Naive thymus-derived CD8-positive, alpha-beta T cell (primary cell): ENCODE measurements around the gene JPH3. TPM values are rescaled to one million over a fixed set of nuclear protein-coding genes. Genes with fewer than 3 reads are reported as not detected.

Experiments
- ATAC-seq, 2 donors: fragments of 150-1000 bp; cut with Tn5 transposase in 1 of 2; sonication (Bioruptor Pico), chemical (Tn5 transposase) in 1 of 2; 1 replicate in 1 of 2; 2 replicates in 1 of 2; pipeline ENCODE4 v1.10.0; 2021; ENCODE audit warnings: mild to moderate bottlenecking in 2 of 2, moderate library complexity in 2 of 2
- POLR2A ChIA-PET: fragments of 350-600 bp; sonication (Branson Sonifier 250); formaldehyde crosslinking; loops from one replicate; lab custom pipeline; 2021; ENCODE audit warnings: antibody characterized with exemption; lab: Charles Lee
- DNase-seq, 10 donors: peaks; one replicate each; pipeline versions ENCODE4 v3.0.0 to v3.0.0-alpha.2; 2020 to 2022
- H3K27ac Mint-ChIP-seq, 10 donors: one replicate each; pipeline ENCODE4 v1.8.0; 2020 to 2022; ENCODE audit warnings: mild to moderate bottlenecking in 10 of 10, mixed read lengths in 10 of 10, moderate library complexity in 4 of 10, inconsistent platforms in 1 of 10
- H3K27me3 Mint-ChIP-seq, 5 donors: one replicate each; pipeline ENCODE4 v1.8.0; 2021 to 2022; ENCODE audit warnings: mixed read lengths in 5 of 5
- H3K36me3 Mint-ChIP-seq, 3 donors: one replicate each; pipeline ENCODE4 v1.8.0; 2020 to 2022; ENCODE audit warnings: mixed read lengths in 3 of 3, mild to moderate bottlenecking in 2 of 3, inconsistent platforms in 1 of 3
- H3K4me1 Mint-ChIP-seq, 4 donors: one replicate each; pipeline ENCODE4 v1.8.0; 2021 to 2022; ENCODE audit warnings: mixed read lengths in 4 of 4
- H3K4me3 Mint-ChIP-seq, 10 donors: one replicate each; pipeline ENCODE4 v1.8.0; 2020 to 2022; ENCODE audit warnings: mild to moderate bottlenecking in 10 of 10, mixed read lengths in 10 of 10, moderate library complexity in 6 of 10, inconsistent platforms in 1 of 10
- H3K9me3 Mint-ChIP-seq, 9 donors: one replicate each; pipeline ENCODE4 v1.8.0; 2020 to 2022; ENCODE audit warnings: mixed read lengths in 9 of 9, mild to moderate bottlenecking in 3 of 9, inconsistent platforms in 1 of 9, moderate library complexity in 1 of 9
- polyA plus RNA-seq, 3 donors: library from polyadenylated mRNA; unstranded; fragments of 300-500 nt; fragmentation: Illumina TruSeq; gene quantifications; one replicate each; pipeline ENCODE4 v1.2.3, GENCODE V29; 2021
- total RNA-seq, 8 experiments: library from RNA in 2 of 8; stranded (reverse) in 2 of 8; gene quantifications; one replicate each; pipeline ENCODE4 v1.2.3 and lab custom pipeline; 2021 to 2026

Gene JPH3
- total and polyA plus RNA-seq, 5 experiments from 2014 or later = 0.08 to 0.09 TPM; not detected in 3

DNA sequence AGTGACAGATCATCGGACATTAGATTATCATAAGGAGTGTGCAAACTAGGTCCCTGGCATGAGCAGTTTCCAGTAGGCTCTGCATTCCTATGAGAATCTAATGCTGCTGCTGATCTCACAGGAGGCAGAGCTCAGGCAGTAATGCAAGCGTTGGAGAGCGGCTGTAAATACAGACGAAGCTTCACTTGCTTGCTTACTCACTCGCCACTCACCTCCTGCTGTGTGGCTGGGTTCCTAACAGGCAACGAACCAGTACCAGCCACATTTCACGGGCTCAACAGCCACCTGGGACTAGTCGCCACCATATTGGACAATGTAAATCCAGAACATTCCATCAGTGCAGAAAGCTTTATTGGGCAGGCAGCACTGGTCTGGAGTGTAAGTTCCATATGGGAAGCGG lies 7.7 kb downstream of the JPH3 start:
- POLR2A ChIA-PET = no interaction called here
- no peak for DNase-seq
- Mint-ChIP-seq H3K27ac (no peak overlapping the region), H3K9me3 (peaks cover 0 to 8% (median 0%) of the 10 kb centered on the region in 9 donors), H3K36me3 (peaks cover 0 to 9% (median 0%) of the 10 kb centered on the region in 3 donors), H3K27me3 (peaks cover 21 to 38% (median 30%) of the 10 kb centered on the region in 5 donors), H3K4me1 (peaks cover 0 to 1% (median 0%) of the 10 kb centered on the region in 4 donors), H3K4me3 (no peak overlapping the region)
- no peak for ATAC-seq

DNA sequence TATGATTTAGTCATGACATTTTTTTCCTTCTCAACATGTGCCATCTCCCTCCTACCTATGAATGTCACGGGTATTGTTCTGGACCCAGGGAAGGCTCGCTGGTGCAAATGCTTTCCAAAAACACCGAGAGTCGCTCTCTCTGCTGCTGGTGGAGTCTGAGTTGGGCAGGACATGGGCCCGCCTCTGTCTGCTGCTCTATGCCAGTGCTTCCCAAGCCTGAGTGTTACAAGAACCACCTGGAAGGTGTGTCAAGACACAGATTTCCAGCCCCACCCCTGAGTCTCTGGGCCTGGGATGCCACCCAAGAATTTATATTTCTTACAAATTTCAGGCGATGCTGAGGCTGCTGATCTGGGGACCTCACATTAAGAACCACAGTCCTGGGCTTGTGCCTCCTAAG lies 9.1 kb downstream of the JPH3 start:
- H3K27ac Mint-ChIP-seq = no peak overlapping the region
- no peak for ATAC-seq
- POLR2A ChIA-PET = no interaction called here
- no peak for DNase-seq
- no peak overlapping the region for H3K4me3 Mint-ChIP-seq
- H3K27me3 Mint-ChIP-seq = peaks cover 13 to 26% (median 23%) of the 10 kb centered on the region in 5 donors
- H3K9me3 Mint-ChIP-seq = peaks cover 0 to 8% (median 0%) of the 10 kb centered on the region in 9 donors
- peaks cover 0 to 1% (median 0%) of the 10 kb centered on the region in 4 donors for H3K4me1 Mint-ChIP-seq
- H3K36me3 Mint-ChIP-seq = peaks cover 0 to 9% (median 0%) of the 10 kb centered on the region in 3 donors

DNA sequence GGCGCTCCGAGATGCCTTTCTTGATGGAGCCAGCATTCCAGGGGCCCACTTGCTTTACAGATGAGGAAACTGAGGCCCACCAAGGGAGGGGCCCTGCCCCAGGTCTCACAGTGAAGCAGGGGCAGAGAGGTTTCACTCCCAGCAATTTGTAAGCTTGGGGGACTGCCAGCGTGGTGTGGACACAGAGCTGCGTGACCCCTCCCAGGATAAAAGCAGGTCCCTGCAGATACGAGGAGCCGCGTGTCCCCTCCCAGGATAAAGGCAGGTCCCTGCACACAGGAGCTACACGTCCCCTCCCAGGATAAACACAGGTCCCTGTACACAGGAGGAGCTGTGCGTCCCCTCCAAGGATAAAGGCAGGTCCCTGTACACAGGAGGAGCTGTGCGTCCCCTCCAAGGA lies 11.7 kb downstream of the JPH3 start:
- peaks cover 1 to 23% (median 12%) of the 10 kb centered on the region in 5 donors for H3K27me3 Mint-ChIP-seq
- ATAC-seq (no peak), DNase-seq (peak in 1 of 10 donors; percentile 60)
- H3K4me3 Mint-ChIP-seq = no peak overlapping the region
- no peaks in the 10 kb centered on the region for H3K9me3 Mint-ChIP-seq
- POLR2A ChIA-PET = no interaction called here
- H3K27ac Mint-ChIP-seq = no peak overlapping the region
- no peaks in the 10 kb centered on the region for H3K36me3 Mint-ChIP-seq
- H3K4me1 Mint-ChIP-seq = no peaks in the 10 kb centered on the region

DNA sequence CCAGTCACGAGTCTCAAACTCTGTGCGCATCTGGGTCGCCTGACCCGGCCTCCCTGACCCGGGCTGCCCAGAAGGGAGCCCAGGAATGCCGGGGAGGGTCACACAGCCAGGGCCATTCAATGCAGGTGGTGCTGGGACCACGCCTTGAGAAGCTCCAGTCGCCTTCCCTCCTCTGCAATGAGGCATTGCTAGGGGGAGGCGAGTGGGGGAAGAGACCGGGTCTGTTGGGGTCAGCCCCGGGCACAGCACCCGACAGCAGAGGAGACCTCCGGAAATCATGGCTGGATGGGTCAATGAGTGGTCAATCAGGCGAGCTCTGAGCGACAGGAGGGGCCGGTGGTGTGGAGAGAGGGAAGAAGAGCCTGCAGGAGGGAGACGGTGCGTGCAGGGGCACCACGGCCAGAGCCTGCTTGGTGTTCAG lies 13.3 kb downstream of the JPH3 start:
- peak in 1 of 10 donors; percentile 43 for DNase-seq
- Mint-ChIP-seq H3K36me3 (no peaks in the 10 kb centered on the region), H3K27ac (no peak overlapping the region), H3K27me3 (peaks cover 0 to 27% (median 18%) of the 10 kb centered on the region in 5 donors), H3K4me1 (no peaks in the 10 kb centered on the region), H3K4me3 (no peak overlapping the region), H3K9me3 (no peaks in the 10 kb centered on the region)
- ATAC-seq = no peak
- POLR2A ChIA-PET = no interaction called here

DNA sequence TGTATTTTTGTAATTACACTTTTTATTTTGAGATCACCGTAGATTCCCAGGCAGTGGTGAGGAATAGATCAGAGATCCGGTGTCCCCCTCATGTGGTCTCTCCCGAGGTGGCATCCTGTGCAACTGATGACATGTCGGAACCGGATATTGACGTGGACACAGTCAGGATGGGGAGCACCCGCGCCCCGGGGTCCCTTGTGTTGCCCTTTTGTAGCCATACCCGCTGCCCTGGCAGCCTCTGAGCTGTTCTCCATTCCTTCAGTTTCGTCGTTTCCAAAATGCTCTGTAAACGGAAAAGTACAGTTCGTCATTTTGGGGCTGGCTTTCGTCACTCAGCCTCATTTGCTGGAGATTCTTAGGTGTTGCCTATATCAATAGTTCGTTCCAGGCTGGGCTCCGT lies 14.2 kb downstream of the JPH3 start:
- Mint-ChIP-seq H3K27ac (no peak overlapping the region), H3K4me3 (no peak overlapping the region), H3K27me3 (peaks cover 0 to 27% (median 18%) of the 10 kb centered on the region in 5 donors), H3K36me3 (no peaks in the 10 kb centered on the region), H3K9me3 (no peaks in the 10 kb centered on the region), H3K4me1 (no peaks in the 10 kb centered on the region)
- peak in 1 of 10 donors; percentile 30 for DNase-seq
- POLR2A ChIA-PET = no interaction called here
- no peak for ATAC-seq

DNA sequence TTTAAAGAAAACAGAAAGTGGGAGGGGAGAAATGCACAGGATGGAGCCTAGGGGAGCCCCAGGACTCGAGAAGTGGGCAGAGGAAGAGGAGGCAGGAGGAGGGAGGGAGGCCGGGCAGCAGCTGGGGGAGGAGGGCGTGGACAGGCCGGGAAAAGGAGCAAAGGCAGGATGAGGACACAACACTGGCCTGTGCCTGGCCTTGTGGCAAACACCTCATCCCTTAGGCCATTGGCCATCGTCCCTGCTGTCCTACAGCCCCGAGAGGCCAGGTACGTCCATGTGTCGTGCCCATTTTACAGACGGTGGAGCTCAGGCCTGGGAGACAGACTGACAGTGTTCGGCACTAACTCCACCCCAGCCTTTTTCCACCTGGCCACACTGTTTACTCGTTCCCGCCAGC lies 15.9 kb downstream of the JPH3 start:
- H3K27ac Mint-ChIP-seq = no peak overlapping the region
- no peak overlapping the region for H3K4me3 Mint-ChIP-seq
- no peaks in the 10 kb centered on the region for H3K4me1 Mint-ChIP-seq
- no peaks in the 10 kb centered on the region for H3K36me3 Mint-ChIP-seq
- H3K27me3 Mint-ChIP-seq = peaks cover 0 to 27% (median 18%) of the 10 kb centered on the region in 5 donors
- POLR2A ChIA-PET = no interaction called here
- no peaks in the 10 kb centered on the region for H3K9me3 Mint-ChIP-seq
- ATAC-seq (no peak), DNase-seq (no peak)

DNA sequence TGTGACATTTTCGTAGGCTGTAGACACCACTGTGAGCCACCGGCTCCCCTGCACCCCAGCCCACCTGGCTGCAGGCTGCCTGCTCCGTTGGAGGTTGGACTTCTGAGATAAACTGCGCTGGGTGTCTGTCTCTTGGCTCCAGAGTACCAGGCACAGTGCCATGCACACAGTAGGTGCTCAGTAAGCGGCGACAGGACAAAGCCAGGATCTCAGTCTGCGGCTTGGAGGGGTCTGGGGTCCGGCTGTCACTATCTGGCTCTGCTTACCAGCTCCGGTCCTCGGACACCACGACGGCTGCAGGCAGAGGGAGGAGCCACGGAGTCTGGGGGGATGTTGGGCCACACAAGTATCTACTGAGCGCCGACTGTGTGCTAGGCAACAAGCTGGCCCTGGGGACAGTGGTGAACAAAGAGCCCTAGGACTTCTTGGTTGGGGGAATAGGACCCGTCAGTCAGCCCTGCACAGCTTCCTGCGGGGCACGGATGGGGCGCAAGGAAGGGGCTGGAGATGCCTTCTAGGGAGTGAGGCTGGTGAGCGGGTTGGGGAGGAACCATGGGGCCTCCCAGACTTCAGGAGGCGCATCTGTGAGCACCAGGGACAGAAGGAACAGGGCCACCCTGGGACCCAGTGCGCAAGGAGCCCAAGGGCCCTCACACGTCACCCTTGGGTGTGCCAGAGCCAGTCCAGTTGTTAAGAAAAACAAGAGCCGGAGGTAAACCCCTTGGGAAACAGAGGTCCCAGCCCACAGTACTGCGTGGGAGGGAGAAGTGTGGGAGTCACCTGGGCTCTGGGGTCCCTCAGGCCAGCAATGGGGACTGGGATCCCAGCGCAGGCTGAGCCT lies 17.3 kb downstream of the JPH3 start:
- Mint-ChIP-seq H3K4me1 (no peaks in the 10 kb centered on the region), H3K4me3 (no peak overlapping the region), H3K9me3 (no peaks in the 10 kb centered on the region), H3K36me3 (no peaks in the 10 kb centered on the region), H3K27me3 (peaks cover 0 to 27% (median 18%) of the 10 kb centered on the region in 5 donors), H3K27ac (peak overlapping the region in 1 of 10 donors; percentile 21)
- ATAC-seq = no peak
- POLR2A ChIA-PET = no interaction called here
- DNase-seq = peak in 1 of 10 donors; percentile 56

DNA sequence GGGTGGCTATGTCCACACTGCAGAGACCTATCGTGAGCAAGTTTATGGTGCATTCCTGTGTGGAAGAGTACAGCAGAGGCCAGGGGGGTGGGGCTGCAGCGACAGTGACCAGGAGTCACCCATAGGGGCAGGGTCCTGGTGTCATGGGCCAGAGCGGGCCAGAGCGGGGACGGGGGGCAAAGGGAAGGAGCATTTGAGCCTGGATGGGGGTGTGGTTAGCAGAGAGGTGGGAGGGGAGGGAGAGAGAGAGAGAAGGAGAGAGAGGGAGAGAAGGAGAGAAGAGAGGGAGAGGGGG lies 17.8 kb downstream of the JPH3 start:
- Mint-ChIP-seq H3K4me3 (no peak overlapping the region), H3K27ac (no peak overlapping the region), H3K36me3 (no peaks in the 10 kb centered on the region), H3K9me3 (no peaks in the 10 kb centered on the region), H3K27me3 (peaks cover 0 to 27% (median 18%) of the 10 kb centered on the region in 5 donors), H3K4me1 (no peaks in the 10 kb centered on the region)
- ATAC-seq (no peak), DNase-seq (peak in 1 of 10 donors; percentile 35)
- POLR2A ChIA-PET = no interaction called here

DNA sequence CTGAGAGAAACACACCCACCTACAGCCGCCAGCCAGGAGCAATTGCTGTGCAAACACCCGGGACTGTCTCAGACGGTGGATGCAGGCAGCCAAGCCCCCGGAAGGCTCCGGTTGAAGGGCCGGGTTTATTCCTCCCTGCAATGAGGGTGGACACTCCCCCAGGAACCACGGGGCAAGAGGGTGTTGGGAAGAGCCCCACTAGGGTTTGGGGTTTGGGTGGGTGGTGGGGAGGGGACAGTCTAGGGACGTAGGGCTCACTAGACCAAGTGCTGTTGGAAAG lies 19.2 kb downstream of the JPH3 start:
- no peaks in the 10 kb centered on the region for H3K36me3 Mint-ChIP-seq
- H3K27me3 Mint-ChIP-seq = peaks cover 0 to 25% (median 12%) of the 10 kb centered on the region in 5 donors
- H3K4me1 Mint-ChIP-seq = no peaks in the 10 kb centered on the region
- no peak overlapping the region for H3K27ac Mint-ChIP-seq
- no peak for DNase-seq
- ATAC-seq = no peak
- H3K9me3 Mint-ChIP-seq = no peaks in the 10 kb centered on the region
- POLR2A ChIA-PET = no interaction called here
- no peak overlapping the region for H3K4me3 Mint-ChIP-seq

DNA sequence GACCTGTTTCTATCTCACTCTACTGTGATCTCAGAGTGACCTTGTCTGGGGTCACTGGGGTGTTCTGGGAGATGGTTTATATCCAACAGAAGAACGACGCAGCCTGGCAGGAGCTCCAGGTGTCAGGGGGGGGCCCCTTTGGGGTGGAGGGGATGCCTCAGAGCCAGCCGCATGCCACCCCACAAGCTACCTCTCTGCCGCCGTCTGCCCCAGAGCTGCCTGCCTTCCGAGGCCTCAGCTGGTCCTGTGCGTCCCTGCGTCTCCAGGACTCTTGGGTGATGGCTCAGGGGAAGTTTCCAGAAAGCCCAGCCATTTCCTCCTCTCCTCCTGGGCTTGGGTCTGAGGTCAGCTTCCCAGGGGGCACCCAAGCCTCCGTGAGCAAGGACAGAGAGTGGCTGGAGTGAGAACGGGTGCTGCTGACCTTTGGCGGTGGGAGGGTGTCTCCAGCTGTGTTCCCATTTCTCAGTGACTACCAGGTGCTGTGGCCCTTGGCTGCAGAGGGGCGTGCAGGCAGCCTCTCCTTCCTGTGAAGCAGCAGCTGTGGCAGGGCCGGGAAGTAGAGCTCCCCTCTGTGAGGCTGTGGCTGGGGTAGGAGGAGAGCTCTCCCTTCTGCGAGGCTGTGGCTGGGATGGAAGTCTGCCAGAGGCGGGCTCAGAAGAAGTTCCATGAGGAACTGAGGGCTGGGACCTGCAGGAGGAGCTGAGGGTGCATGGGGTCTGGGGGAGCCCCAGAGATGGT lies 19.8 kb downstream of the JPH3 start:
- no peak overlapping the region for H3K4me3 Mint-ChIP-seq
- H3K27ac Mint-ChIP-seq = peak overlapping the region in 1 of 10 donors; percentile 49
- H3K4me1 Mint-ChIP-seq = no peaks in the 10 kb centered on the region
- peaks cover 0 to 22% (median 12%) of the 10 kb centered on the region in 5 donors for H3K27me3 Mint-ChIP-seq
- no peak for DNase-seq
- POLR2A ChIA-PET = no interaction called here
- ATAC-seq = no peak
- no peaks in the 10 kb centered on the region for H3K9me3 Mint-ChIP-seq
- H3K36me3 Mint-ChIP-seq = no peaks in the 10 kb centered on the region

DNA sequence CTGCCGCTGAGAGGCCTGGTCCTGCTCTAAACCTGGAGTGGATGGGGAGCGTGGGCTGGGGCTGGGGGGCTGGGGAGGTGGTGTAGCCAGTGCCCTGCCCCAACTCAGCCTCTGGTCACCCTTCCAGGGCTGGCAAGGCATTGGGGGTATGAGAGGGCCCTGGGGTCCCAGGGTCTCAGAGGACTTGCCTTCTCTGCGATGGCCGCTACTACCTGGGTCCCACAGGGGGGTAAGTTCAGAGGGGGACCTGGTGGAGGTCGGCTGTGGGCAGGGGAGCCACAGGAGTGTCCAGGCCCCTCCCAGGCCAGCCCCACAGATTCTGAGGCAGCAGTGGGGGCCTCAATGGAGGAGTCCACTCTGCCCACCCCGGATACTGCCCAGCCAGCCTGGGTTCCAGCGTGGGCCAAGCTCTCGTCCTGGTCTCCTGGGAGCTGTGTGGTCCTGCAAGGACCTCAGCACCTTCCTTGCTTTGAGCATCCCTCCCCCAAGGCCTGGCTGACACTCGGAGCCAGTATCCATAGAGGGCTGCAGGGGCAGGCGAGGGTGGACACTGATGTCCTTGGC lies 20.5 kb downstream of the JPH3 start:
- no peaks in the 10 kb centered on the region for H3K4me1 Mint-ChIP-seq
- H3K27me3 Mint-ChIP-seq = peaks cover 0 to 20% (median 5%) of the 10 kb centered on the region in 5 donors
- no peaks in the 10 kb centered on the region for H3K36me3 Mint-ChIP-seq
- POLR2A ChIA-PET = no interaction called here
- H3K27ac Mint-ChIP-seq = no peak overlapping the region
- H3K4me3 Mint-ChIP-seq = no peak overlapping the region
- DNase-seq (no peak), ATAC-seq (no peak)
- no peaks in the 10 kb centered on the region for H3K9me3 Mint-ChIP-seq

DNA sequence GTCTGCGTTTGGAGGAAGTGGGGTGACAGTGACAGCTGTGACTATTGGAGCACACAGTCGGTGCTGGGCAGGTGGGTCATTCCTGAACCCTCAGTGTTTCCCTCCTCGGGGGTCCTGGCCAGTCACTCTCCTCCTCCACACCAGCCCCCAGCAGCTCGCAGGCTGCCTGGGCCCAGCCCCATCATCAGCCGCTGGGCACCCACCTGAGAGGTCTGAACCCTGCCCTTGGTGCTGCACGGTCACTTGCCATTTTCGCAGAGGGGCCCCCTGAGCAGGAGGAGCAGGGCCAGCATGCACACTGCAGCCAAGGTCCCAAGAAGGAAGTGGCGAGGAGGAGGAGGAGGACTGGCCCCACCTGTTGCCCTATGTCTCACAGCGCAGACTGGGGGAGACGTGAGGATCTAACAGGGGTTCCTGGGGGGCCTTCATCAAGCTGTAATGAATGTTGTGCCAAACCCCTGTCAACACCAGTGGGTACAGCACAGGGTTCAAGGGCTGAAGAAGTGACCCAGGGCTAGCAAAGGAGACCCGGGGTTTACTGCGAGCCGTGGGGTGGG lies 23.0 kb downstream of the JPH3 start:
- POLR2A ChIA-PET = no interaction called here
- Mint-ChIP-seq H3K27ac (no peak overlapping the region), H3K27me3 (peaks cover 0 to 17% (median 4%) of the 10 kb centered on the region in 5 donors), H3K4me3 (no peak overlapping the region), H3K36me3 (no peaks in the 10 kb centered on the region), H3K4me1 (no peaks in the 10 kb centered on the region), H3K9me3 (peaks cover 0 to 1% (median 0%) of the 10 kb centered on the region in 9 donors)
- no peak for ATAC-seq
- DNase-seq = no peak

DNA sequence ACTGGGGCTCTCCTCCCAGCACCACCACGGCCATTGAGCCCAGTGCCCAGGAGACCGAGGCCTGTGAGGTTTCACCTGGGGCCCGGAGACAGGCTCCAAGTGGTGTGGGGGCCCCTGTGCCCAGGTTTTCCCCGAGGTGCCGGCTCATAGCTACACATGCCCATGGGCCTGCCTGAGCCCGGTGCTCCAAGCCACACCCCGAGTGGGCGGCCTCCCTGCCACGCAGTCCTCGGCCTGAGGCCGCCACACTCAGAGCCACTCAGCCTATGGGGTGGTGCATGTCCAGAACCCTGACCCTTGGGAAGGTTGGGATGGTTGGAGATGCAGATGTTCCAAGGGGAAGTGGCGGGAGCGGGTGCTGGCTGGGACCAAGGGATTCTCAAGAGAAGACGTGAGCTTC lies 24.1 kb downstream of the JPH3 start:
- POLR2A ChIA-PET = no interaction called here

More for the DNA sequence above, 24.1 kb downstream of the JPH3 start:
- Mint-ChIP-seq H3K4me1 (no peaks in the 10 kb centered on the region), H3K27ac (no peak overlapping the region), H3K9me3 (peaks cover 0 to 12% (median 8%) of the 10 kb centered on the region in 9 donors), H3K27me3 (peaks cover 0 to 15% (median 8%) of the 10 kb centered on the region in 5 donors), H3K36me3 (peaks cover 0 to 10% (median 4%) of the 10 kb centered on the region in 3 donors), H3K4me3 (no peak overlapping the region)
- ATAC-seq = no peak
- DNase-seq = peak in 1 of 10 donors; percentile 45
